ENCODE results near the gene DDX46. TPM values are rescaled to one million over a fixed set of nuclear protein-coding genes. Genes with fewer than 3 reads are reported as not detected.

Gene DDX46
- total RNA-seq, 1 experiment from 2014 or later, result 128 TPM

DNA sequence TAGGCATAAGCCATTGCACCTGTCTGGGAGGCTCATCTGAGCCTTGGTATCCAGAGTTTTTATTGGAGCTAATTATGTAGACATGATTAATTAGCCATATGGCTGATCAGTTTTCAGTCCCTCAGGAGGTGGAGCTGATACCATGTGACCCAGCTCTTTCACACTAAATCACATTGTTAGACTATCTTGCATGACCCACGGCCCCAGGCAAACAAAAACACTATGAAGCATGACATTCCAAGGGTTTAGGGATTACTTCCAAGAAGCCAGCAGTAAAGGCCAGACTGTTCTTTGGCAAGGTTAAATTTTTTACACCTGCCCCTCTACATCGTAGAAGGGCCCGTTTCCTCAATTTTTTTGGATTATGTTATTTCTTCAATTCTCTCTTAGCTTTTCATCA is 82.2 kb downstream of the DDX46 start:
- H3K36me3 ChIP-seq (ENCODE audit: insufficient read depth, low read length, poor library complexity, severe bottlenecking), result no peaks in the 10 kb centered on the region
- no TSS peak for BruUV-seq (replicated peaks)
- DNase-seq (ENCODE audit: low spot score), result no peak
- TF ChIP-seq EZH2 (IDR thresholded peaks at IDR 0.05; ENCODE audit: borderline replicate concordance, low read depth, low read length, poor library complexity, severe bottlenecking), result no peak
- TF ChIP-seq, protein P1, sequence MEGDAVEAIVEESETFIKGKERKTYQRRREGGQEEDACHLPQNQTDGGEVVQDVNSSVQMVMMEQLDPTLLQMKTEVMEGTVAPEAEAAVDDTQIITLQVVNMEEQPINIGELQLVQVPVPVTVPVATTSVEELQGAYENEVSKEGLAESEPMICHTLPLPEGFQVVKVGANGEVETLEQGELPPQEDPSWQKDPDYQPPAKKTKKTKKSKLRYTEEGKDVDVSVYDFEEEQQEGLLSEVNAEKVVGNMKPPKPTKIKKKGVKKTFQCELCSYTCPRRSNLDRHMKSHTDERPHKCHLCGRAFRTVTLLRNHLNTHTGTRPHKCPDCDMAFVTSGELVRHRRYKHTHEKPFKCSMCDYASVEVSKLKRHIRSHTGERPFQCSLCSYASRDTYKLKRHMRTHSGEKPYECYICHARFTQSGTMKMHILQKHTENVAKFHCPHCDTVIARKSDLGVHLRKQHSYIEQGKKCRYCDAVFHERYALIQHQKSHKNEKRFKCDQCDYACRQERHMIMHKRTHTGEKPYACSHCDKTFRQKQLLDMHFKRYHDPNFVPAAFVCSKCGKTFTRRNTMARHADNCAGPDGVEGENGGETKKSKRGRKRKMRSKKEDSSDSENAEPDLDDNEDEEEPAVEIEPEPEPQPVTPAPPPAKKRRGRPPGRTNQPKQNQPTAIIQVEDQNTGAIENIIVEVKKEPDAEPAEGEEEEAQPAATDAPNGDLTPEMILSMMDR (conservative IDR thresholded peaks at IDR 0.05; ENCODE audit: low read depth, low read length), result no peak
- no peaks in the 10 kb centered on the region for H3K27me3 ChIP-seq (replicated peaks; ENCODE audit: insufficient read depth, low read depth, low read length, poor library complexity)
- no peaks in the 10 kb centered on the region for H3K9me3 ChIP-seq (ENCODE audit: low read depth, low read length, poor library complexity, severe bottlenecking)
- H3K4me1 ChIP-seq (ENCODE audit: insufficient read depth, low read length, poor library complexity, severe bottlenecking), result no peaks in the 10 kb centered on the region
- H3K27ac ChIP-seq (ENCODE audit: low read depth, low read length, poor library complexity, severe bottlenecking), result no peak overlapping the region
- H3K4me3 ChIP-seq (ENCODE audit: low read depth, low read length, poor library complexity, severe bottlenecking), result no peak overlapping the region
- ChIA-PET CTCF (no interaction called here), POLR2A (ENCODE audit: low non-redundant PET) (no interaction called here)
- intact Hi-C loops (cut with micrococcal nuclease; ENCODE audit: unreplicated experiment), result no loop called here

DNA sequence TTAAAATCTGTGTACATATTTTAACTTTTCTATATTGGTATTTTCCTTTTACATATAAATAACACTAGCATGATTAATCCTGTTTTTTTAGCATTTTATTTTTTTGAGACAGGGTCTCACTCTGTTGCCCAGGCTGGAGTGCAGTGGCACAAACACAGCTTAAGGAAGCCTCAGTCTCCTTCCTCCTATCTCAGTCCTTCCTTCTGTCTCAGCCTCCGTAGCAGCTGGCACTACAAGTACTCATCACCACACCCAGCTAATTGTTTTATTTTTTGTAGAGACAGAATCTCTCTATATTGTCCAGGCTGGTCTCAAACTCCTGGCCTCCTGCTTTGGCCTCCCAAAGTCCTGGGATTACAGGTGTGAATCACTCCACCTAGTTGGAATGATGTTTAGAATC is 85.7 kb downstream of the DDX46 start:
- BruUV-seq (replicated peaks), result no TSS peak
- intact Hi-C loops (cut with micrococcal nuclease; ENCODE audit: unreplicated experiment), result no loop called here
- Histone ChIP-seq H3K9me3 (ENCODE audit: low read depth, low read length, poor library complexity, severe bottlenecking) (no peaks in the 10 kb centered on the region), H3K36me3 (ENCODE audit: insufficient read depth, low read length, poor library complexity, severe bottlenecking) (peaks cover 9% of the 10 kb centered on the region), H3K4me1 (ENCODE audit: insufficient read depth, low read length, poor library complexity, severe bottlenecking) (peaks cover 5% of the 10 kb centered on the region), H3K27ac (ENCODE audit: low read depth, low read length, poor library complexity, severe bottlenecking) (peak overlapping the region; percentile 8), H3K27me3 (replicated peaks; ENCODE audit: insufficient read depth, low read depth, low read length, poor library complexity) (no peaks in the 10 kb centered on the region), H3K4me3 (ENCODE audit: low read depth, low read length, poor library complexity, severe bottlenecking) (no peak overlapping the region)
- ChIA-PET POLR2A (ENCODE audit: low non-redundant PET) (no interaction called here), CTCF (no interaction called here)
- DNase-seq (ENCODE audit: low spot score), result no peak
- no peak for TF ChIP-seq EZH2 (IDR thresholded peaks at IDR 0.05; ENCODE audit: borderline replicate concordance, low read depth, low read length, poor library complexity, severe bottlenecking)
- TF ChIP-seq, protein P1 (conservative IDR thresholded peaks at IDR 0.05; ENCODE audit: low read depth, low read length), result no peak

DNA sequence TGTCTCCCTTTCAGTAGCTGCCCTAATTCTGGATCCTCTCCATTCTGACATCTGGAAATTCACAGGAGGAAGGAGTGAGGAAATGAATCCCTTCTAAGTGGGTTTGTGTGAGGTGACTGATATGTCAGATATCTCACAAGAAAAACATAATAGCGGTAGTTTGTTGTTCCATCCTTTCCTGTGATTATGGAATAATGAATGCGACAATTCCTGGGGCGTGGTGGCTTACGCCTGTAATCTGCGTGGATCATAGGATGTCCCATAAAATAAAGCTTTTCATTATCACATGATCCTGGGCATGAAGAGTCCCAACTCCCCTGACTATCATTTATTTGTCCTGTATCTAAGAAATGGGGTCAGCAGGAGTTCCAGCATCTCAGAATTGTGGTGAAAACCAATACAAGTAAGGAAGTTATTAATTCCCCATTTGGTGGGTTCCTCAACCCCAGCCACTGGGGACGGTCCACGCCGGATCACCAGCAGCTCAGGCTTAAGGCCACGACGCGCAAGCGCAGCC is 86.8 kb downstream of the DDX46 start:
- DNase-seq (ENCODE audit: low spot score), result no peak
- CTCF ChIA-PET, result no interaction called here
- H3K27ac ChIP-seq (ENCODE audit: low read depth, low read length, poor library complexity, severe bottlenecking), result peak overlapping the region; percentile 98

More for the DNA sequence above, 86.8 kb downstream of the DDX46 start:
- H3K4me3 ChIP-seq (ENCODE audit: low read depth, low read length, poor library complexity, severe bottlenecking), result peak overlapping the region; percentile 93
- intact Hi-C loops (cut with micrococcal nuclease; ENCODE audit: unreplicated experiment), result no loop called here
- H3K36me3 ChIP-seq (ENCODE audit: insufficient read depth, low read length, poor library complexity, severe bottlenecking), result peaks cover 13% of the 10 kb centered on the region
- no peaks in the 10 kb centered on the region for H3K27me3 ChIP-seq (replicated peaks; ENCODE audit: insufficient read depth, low read depth, low read length, poor library complexity)
- peaks cover 5% of the 10 kb centered on the region for H3K4me1 ChIP-seq (ENCODE audit: insufficient read depth, low read length, poor library complexity, severe bottlenecking)
- TF ChIP-seq, protein P1 (conservative IDR thresholded peaks at IDR 0.05; ENCODE audit: low read depth, low read length), result no peak
- no peak for TF ChIP-seq EZH2 (IDR thresholded peaks at IDR 0.05; ENCODE audit: borderline replicate concordance, low read depth, low read length, poor library complexity, severe bottlenecking)
- no TSS peak for BruUV-seq (replicated peaks)
- no peaks in the 10 kb centered on the region for H3K9me3 ChIP-seq (ENCODE audit: low read depth, low read length, poor library complexity, severe bottlenecking)
- POLR2A ChIA-PET (ENCODE audit: low non-redundant PET), result interaction anchor here (0.5 to 0.9 kb wide), 3 partner anchors 8 to 94 kb away, joined by 3 to 5 read pairs (median 3); no protein-coding TSS in a partner anchor

Measured in A673 (cell line).